ENCODE measurements around the gene MACO1. TPM values are rescaled to one million over a fixed set of nuclear protein-coding genes. Genes with fewer than 3 reads are reported as not detected.
A peak's percentile ranks its signal among the peaks of the same experiment; 100 is the strongest.
"Not testable (repeated sequence)": the region's sequence is repeated elsewhere in the genome, so short reads cannot be mapped to it uniquely, and the experiment has no call there.

The MACO1 gene
- total and polyA plus RNA-seq, 2 experiments from 2014 or later, result 12.4 to 16.8 TPM

DNA sequence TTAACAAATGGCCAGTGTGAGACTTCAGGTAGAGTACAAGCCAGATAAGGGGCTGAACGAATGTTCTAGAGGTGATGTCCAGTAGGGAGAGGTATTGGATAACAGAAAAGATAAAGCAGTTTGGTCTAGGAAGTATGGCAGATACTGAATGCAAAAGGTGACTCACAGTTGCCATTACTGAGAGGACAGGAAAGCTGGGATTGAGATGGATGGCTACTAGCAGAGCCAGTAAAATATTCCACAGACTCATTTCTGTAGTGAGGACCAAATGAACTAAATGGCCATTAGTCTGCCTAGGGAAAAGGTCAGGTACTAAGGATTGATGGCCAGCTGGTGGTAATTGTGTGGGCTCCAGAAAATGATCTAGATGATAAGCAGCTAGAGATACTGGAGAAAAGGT lies 11.5 kb downstream of the MACO1 start:
- 94 to 100% methylated on average over 1 of the region's 1 CpG for WGBS, 2 experiments (ENCODE audit: low coverage in 1 of 2, low lambda C conversion rate in 2 of 2, missing lambda C conversion rate in 2 of 2)
- H2AFZ ChIP-seq, result no peak overlapping the region
- H3K4me1 ChIP-seq (ENCODE audit: insufficient read depth), result peaks cover 7% of the 10 kb centered on the region; the same call in 1 of the 2 replicates
- H3K27me3 ChIP-seq (replicated peaks; ENCODE audit: insufficient read depth), result no peaks in the 10 kb centered on the region
- in situ Hi-C loops (cut with MboI), result no loop called here
- H3K9me3 ChIP-seq (ENCODE audit: low read depth), result no peaks in the 10 kb centered on the region
- no peak overlapping the region for H3K4me2 ChIP-seq (ENCODE audit: unreplicated experiment)
- H3K36me3 ChIP-seq (ENCODE audit: low read depth), result 0 out of 2 replicates have a peak, but pooled peaks cover 2% of the 10 kb centered on the region
- no peaks in the 10 kb centered on the region for H4K20me1 ChIP-seq (ENCODE audit: insufficient read depth)
- no peak overlapping the region for H3K9ac ChIP-seq
- no peak overlapping the region for H3K27ac ChIP-seq
- peaks cover 100% of the 10 kb centered on the region for H3K79me2 ChIP-seq (ENCODE audit: insufficient read depth)
- peaks cover 4% of the 10 kb centered on the region; the same call in 1 of the 2 replicates for H3F3A ChIP-seq (ENCODE audit: insufficient read depth)
- peak; percentile 60 for DNase-seq
- TF ChIP-seq EZH2phosphoT487 (IDR thresholded peaks at IDR 0.05; ENCODE audit: insufficient read depth, low read depth) (no peak), EZH2 (IDR thresholded peaks at IDR 0.05; ENCODE audit: insufficient read depth, poor library complexity, severe bottlenecking) (no peak)
- H3K9me2 ChIP-seq (ENCODE audit: insufficient read depth), result no peaks in the 10 kb centered on the region
- H3K4me3 ChIP-seq, result no peak overlapping the region

DNA sequence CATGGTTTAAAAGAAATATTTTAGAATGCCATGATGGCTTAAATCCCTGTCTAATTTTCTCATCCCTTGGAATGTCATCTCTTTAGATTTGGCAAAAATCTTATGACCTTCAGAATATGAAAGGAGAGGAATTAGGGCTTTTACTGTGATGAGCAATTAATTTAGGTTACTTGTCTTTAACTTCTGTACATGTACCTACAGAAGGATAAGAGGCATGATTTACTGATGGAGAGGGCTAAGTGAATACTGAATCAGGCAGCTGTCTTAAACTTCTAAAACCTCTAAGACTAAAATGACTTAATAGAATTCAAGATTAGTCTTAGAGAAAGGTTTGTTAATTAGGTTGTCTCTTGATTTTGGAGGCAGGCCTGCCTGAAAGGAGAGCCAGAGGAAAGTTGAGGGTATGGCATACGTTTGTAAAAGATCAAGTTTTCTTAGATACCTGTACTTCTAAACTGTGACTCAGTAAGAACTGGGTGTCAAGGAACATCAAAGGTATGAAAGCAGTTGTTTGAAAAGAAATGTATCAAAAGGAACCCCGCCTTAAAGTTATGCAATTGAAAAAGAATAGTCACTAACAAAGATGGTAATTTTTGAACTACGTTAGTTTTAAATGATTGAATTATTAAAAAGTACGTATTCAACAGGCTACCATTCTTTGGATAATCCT lies 12.5 kb downstream of the MACO1 start:
- 97 to 98% methylated on average over 4 of the region's 4 CpGs for WGBS, 2 experiments (ENCODE audit: low coverage in 1 of 2, low lambda C conversion rate in 2 of 2, missing lambda C conversion rate in 2 of 2)

DNA sequence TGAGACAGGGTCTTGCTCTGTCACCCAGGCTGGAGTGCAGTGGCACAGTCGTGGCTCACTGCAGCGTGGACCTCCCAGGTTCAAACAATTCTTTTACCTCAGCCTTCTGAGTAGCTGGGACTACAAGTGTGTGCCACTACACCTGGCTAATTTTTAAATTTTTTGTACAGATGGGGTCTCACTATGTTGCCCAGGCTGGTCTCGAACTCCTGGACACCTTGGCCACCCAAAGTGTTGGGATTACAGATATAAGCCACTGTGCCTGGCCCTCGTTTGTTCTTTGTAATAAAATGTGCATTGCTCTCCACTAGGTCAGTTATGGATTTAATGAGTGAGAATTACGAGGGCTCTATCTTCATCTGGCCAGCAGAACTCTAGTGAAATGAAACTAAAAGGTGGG lies 13.9 kb downstream of the MACO1 start:
- H3K4me1 ChIP-seq (ENCODE audit: insufficient read depth); H3F3A ChIP-seq (ENCODE audit: insufficient read depth); H2AFZ ChIP-seq; H3K4me3 ChIP-seq; H3K9me3 ChIP-seq (ENCODE audit: low read depth); H4K20me1 ChIP-seq (ENCODE audit: insufficient read depth); H3K4me2 ChIP-seq (ENCODE audit: unreplicated experiment); H3K9ac ChIP-seq; H3K27me3 ChIP-seq (replicated peaks; ENCODE audit: insufficient read depth); in situ Hi-C loops (cut with MboI); H3K27ac ChIP-seq; DNase-seq; H3K9me2 ChIP-seq (ENCODE audit: insufficient read depth): not testable (repeated sequence)
- peaks cover 96% of the 10 kb centered on the region for H3K79me2 ChIP-seq (ENCODE audit: insufficient read depth)
- 93 to 97% methylated on average over 5 of the region's 5 CpGs for WGBS, 2 experiments (ENCODE audit: low coverage in 1 of 2, low lambda C conversion rate in 2 of 2, missing lambda C conversion rate in 2 of 2)
- H3K36me3 ChIP-seq (ENCODE audit: low read depth), result peaks cover 17% of the 10 kb centered on the region; the same call in 1 of the 2 replicates

More for the DNA sequence above, 12.5 kb downstream of the MACO1 start:
- no peaks in the 10 kb centered on the region for H3K9me3 ChIP-seq (ENCODE audit: low read depth)
- H3K9me2 ChIP-seq (ENCODE audit: insufficient read depth), result no peaks in the 10 kb centered on the region
- peaks cover 7% of the 10 kb centered on the region; the same call in 1 of the 2 replicates for H3K4me1 ChIP-seq (ENCODE audit: insufficient read depth)
- no peak for DNase-seq
- H3K4me2 ChIP-seq (ENCODE audit: unreplicated experiment), result no peak overlapping the region
- no peaks in the 10 kb centered on the region for H3K27me3 ChIP-seq (replicated peaks; ENCODE audit: insufficient read depth)
- in situ Hi-C loops (cut with MboI), result no loop called here
- 0 out of 2 replicates have a peak, but pooled peaks cover 6% of the 10 kb centered on the region for H3K36me3 ChIP-seq (ENCODE audit: low read depth)
- peaks cover 4% of the 10 kb centered on the region; the same call in 1 of the 2 replicates for H3F3A ChIP-seq (ENCODE audit: insufficient read depth)
- TF ChIP-seq EZH2phosphoT487 (IDR thresholded peaks at IDR 0.05; ENCODE audit: insufficient read depth, low read depth), result no peak
- no peak for TF ChIP-seq EZH2 (IDR thresholded peaks at IDR 0.05; ENCODE audit: insufficient read depth, poor library complexity, severe bottlenecking)
- H3K4me3 ChIP-seq, result no peak overlapping the region
- H3K27ac ChIP-seq, result no peak overlapping the region
- H3K79me2 ChIP-seq (ENCODE audit: insufficient read depth), result peaks cover 99% of the 10 kb centered on the region
- H2AFZ ChIP-seq, result no peak overlapping the region
- no peaks in the 10 kb centered on the region for H4K20me1 ChIP-seq (ENCODE audit: insufficient read depth)
- H3K9ac ChIP-seq, result no peak overlapping the region

DNA sequence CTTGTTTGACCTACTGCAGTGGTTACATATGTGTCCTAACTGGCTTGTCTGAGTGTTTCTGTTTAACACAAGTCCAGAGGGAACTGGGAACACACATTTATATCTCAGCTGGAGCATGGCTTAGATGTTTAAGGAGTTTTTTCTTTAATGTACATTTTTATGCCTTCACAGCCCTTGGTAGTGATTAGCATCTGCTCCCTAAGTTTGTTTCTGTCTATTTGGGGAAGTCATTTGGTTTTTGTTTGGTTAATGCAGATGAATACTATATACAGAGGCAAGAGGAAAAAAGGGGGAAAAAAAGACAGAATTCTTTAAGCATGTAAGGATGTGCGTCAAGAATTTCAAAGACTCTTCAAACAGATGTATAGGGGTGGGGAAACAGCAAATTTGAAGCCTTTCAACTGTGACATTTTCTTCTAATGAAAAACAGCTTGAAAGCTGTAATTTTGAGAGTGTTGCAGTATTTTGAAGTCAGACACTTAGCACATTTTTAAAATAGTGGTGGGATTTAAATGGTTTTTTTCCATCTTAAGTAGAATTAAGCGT lies 15.4 kb downstream of the MACO1 start:
- H3K4me2 ChIP-seq (ENCODE audit: unreplicated experiment), result no peak overlapping the region
- no peak overlapping the region for H2AFZ ChIP-seq
- no peak overlapping the region for H3K4me3 ChIP-seq
- H3K27me3 ChIP-seq (replicated peaks; ENCODE audit: insufficient read depth), result no peaks in the 10 kb centered on the region
- H3K36me3 ChIP-seq (ENCODE audit: low read depth), result peaks cover 17% of the 10 kb centered on the region
- in situ Hi-C loops (cut with MboI), result no loop called here
- no peaks in the 10 kb centered on the region for H4K20me1 ChIP-seq (ENCODE audit: insufficient read depth)
- TF ChIP-seq EZH2 (IDR thresholded peaks at IDR 0.05; ENCODE audit: insufficient read depth, poor library complexity, severe bottlenecking), result no peak
- TF ChIP-seq EZH2phosphoT487 (IDR thresholded peaks at IDR 0.05; ENCODE audit: insufficient read depth, low read depth), result no peak
- H3K4me1 ChIP-seq (ENCODE audit: insufficient read depth), result peaks cover 7% of the 10 kb centered on the region; the same call in 1 of the 2 replicates
- H3F3A ChIP-seq (ENCODE audit: insufficient read depth), result peaks cover 4% of the 10 kb centered on the region; the same call in 1 of the 2 replicates
- H3K79me2 ChIP-seq (ENCODE audit: insufficient read depth), result peaks cover 85% of the 10 kb centered on the region
- 45 to 50% methylated on average over 2 of the region's 2 CpGs for WGBS, 2 experiments (ENCODE audit: low coverage in 1 of 2, low lambda C conversion rate in 2 of 2, missing lambda C conversion rate in 2 of 2)
- no peaks in the 10 kb centered on the region for H3K9me3 ChIP-seq (ENCODE audit: low read depth)
- no peaks in the 10 kb centered on the region for H3K9me2 ChIP-seq (ENCODE audit: insufficient read depth)
- no peak overlapping the region for H3K9ac ChIP-seq
- no peak for DNase-seq
- H3K27ac ChIP-seq, result no peak overlapping the region

Measured in GM23248 (cell line).